Liver (tissue), 9 donors: ENCODE measurements around the gene IAPP. TPM values are rescaled to one million over a fixed set of nuclear protein-coding genes. Genes with fewer than 3 reads are reported as not detected.

ENCODE experiments used
- DNase-seq: peaks from one replicate; pipeline ENCODE4 v3.0.0-alpha.2; 2017; ENCODE audit warnings: low spot score
- H3K27ac ChIP-seq, 2 donors: one replicate each; pipeline ENCODE4 v1.7.0; 2013; ENCODE audit warnings: inconsistent platforms in 2 of 2, low read length in 2 of 2, control low read depth in 1 of 2, low read depth in 1 of 2, mild to moderate bottlenecking in 1 of 2
- H3K27me3 ChIP-seq, 4 donors: one replicate each; pipeline versions ENCODE4 v1.6.1 to v1.7.0; 2013; ENCODE audit warnings: low read length in 3 of 4, inconsistent platforms in 1 of 4, mild to moderate bottlenecking in 1 of 4, moderate library complexity in 1 of 4; ENCODE audit not compliant: control insufficient read depth in 4 of 4, insufficient read depth in 4 of 4
- H3K36me3 ChIP-seq, 4 donors: one replicate each; pipeline versions ENCODE4 v1.6.1 to v1.7.0; 2013; ENCODE audit warnings: low read length in 3 of 4, mild to moderate bottlenecking in 3 of 4, low read depth in 1 of 4, moderate library complexity in 1 of 4; ENCODE audit not compliant: control insufficient read depth in 4 of 4, insufficient read depth in 3 of 4
- H3K4me1 ChIP-seq, 4 donors: one replicate each; pipeline versions ENCODE4 v1.6.1 to v1.7.0; 2013; ENCODE audit warnings: low read length in 3 of 4, mild to moderate bottlenecking in 3 of 4, moderate library complexity in 1 of 4; ENCODE audit not compliant: control insufficient read depth in 4 of 4, insufficient read depth in 4 of 4
- H3K4me3 ChIP-seq, 3 donors: one replicate each; pipeline versions ENCODE4 v1.6.1 to v1.7.0; 2013; ENCODE audit warnings: low read length in 3 of 3, control low read depth in 1 of 3, low read depth in 1 of 3, mild to moderate bottlenecking in 1 of 3
- H3K9ac ChIP-seq, 2 donors: one replicate each; pipeline ENCODE4 v1.7.0; 2013; ENCODE audit warnings: low read length in 2 of 2, mild to moderate bottlenecking in 2 of 2, moderate library complexity in 2 of 2, control low read depth in 1 of 2, low read depth in 1 of 2
- H3K9me3 ChIP-seq, 4 donors: one replicate each; pipeline versions ENCODE4 v1.6.1 to v1.7.0; 2013; ENCODE audit warnings: low read length in 3 of 4; ENCODE audit not compliant: control insufficient read depth in 4 of 4
- ATF3 ChIP-seq: IDR thresholded peaks from 2 replicates; pipeline ENCODE4 v1.6.1; 2016; ENCODE audit warnings: antibody characterized with exemption
- CTCF ChIP-seq: fragments of 150-350 bp; IDR thresholded peaks from 2 replicates; pipeline ENCODE4 v1.5.1; 2017; ENCODE audit warnings: improper control_type of control experiment, low read depth, low read length; ENCODE audit not compliant: missing input control
- EGR1 ChIP-seq, 2 donors: IDR thresholded peaks; 2 replicates each; pipeline ENCODE4 v1.6.1; 2016 to 2018; ENCODE audit warnings: antibody characterized with exemption in 2 of 2, low read depth in 2 of 2
- FOXA1 ChIP-seq: IDR thresholded peaks from 2 replicates; pipeline ENCODE4 v1.6.1; 2016; ENCODE audit warnings: antibody characterized with exemption
- FOXA2 ChIP-seq: IDR thresholded peaks from 2 replicates; pipeline ENCODE4 v1.6.1; 2016; ENCODE audit warnings: antibody characterized with exemption
- GABPA ChIP-seq, 2 donors: IDR thresholded peaks in 1 of 2; conservative IDR thresholded peaks in 1 of 2; 2 replicates each; pipeline ENCODE4 v1.6.1; 2016; ENCODE audit warnings: antibody characterized with exemption in 2 of 2, mild to moderate bottlenecking in 1 of 2, moderate library complexity in 1 of 2
- HNF4A ChIP-seq, 2 donors: conservative IDR thresholded peaks; 2 replicates each; pipeline ENCODE4 v1.6.1; 2016; ENCODE audit warnings: antibody characterized with exemption in 2 of 2, mild to moderate bottlenecking in 2 of 2
- HNF4G ChIP-seq: IDR thresholded peaks from 2 replicates; pipeline ENCODE4 v1.6.1; 2016; ENCODE audit warnings: antibody characterized with exemption
- JUND ChIP-seq, 2 donors: IDR thresholded peaks; 2 replicates each; pipeline ENCODE4 v1.6.1; 2016; ENCODE audit warnings: antibody characterized with exemption in 2 of 2
- MAX ChIP-seq: IDR thresholded peaks from 2 replicates; pipeline ENCODE4 v1.6.1; 2016; ENCODE audit warnings: antibody characterized with exemption
- NR2F2 ChIP-seq: IDR thresholded peaks from 2 replicates; pipeline ENCODE4 v1.6.1; 2016; ENCODE audit warnings: antibody characterized with exemption
- RAD21 ChIP-seq, 2 donors: IDR thresholded peaks; 2 replicates each; pipeline ENCODE4 v1.6.1; 2016; ENCODE audit warnings: antibody characterized with exemption in 2 of 2, mild to moderate bottlenecking in 2 of 2
- REST ChIP-seq: IDR thresholded peaks from 2 replicates; pipeline ENCODE4 v1.6.1; 2016; ENCODE audit warnings: antibody characterized with exemption, mild to moderate bottlenecking
- RXRA ChIP-seq, 2 donors: IDR thresholded peaks; 2 replicates each; pipeline ENCODE4 v1.6.1; 2017 to 2018; ENCODE audit warnings: antibody characterized with exemption in 2 of 2, mild to moderate bottlenecking in 1 of 2
- SP1 ChIP-seq: IDR thresholded peaks from 2 replicates; pipeline ENCODE4 v1.6.1; 2018; ENCODE audit warnings: antibody characterized with exemption, mild to moderate bottlenecking
- TAF1 ChIP-seq: conservative IDR thresholded peaks from 2 replicates; pipeline ENCODE4 v1.6.1; 2016; ENCODE audit warnings: antibody characterized with exemption, mild to moderate bottlenecking
- YY1 ChIP-seq: IDR thresholded peaks from 2 replicates; pipeline ENCODE4 v1.6.1; 2016; ENCODE audit warnings: antibody characterized with exemption, mild to moderate bottlenecking
- ZBTB33 ChIP-seq: IDR thresholded peaks from 2 replicates; pipeline ENCODE4 v1.6.1; 2016; ENCODE audit warnings: antibody characterized with exemption
- WGBS: extraction: QIAGEN DNeasy Blood & Tissue Kit; methylation state at CpG from one replicate; pipeline ENCODE4 v1.1.7; 2013; 5-methylcytosine and 5-hydroxymethylcytosine counted together
- polyA plus RNA-seq, 2 donors: library from polyadenylated mRNA; stranded (reverse) in 1 of 2; unstranded in 1 of 2; fragments of 200-250 nt in 1 of 2; fragments of >200 nt in 1 of 2; fragmentation: Nextera tagmentation in 1 of 2; extraction: Ambion mirVana in 1 of 2; gene quantifications; one replicate each; pipeline versions ENCODE4 v1.2.1 to v1.2.3, GENCODE V29; 2013 to 2015
- total RNA-seq, 2 donors: library from RNA; depleted of rRNA; stranded (reverse); fragments of >200 nt; gene quantifications; one replicate each; pipeline ENCODE4 v1.2.3, GENCODE V29; 2014
- donor health status: healthy.
- donor health status: healthy.
- donor health status: healthy.
- donor health status: healthy.
- donor health status: healthy.

IAPP gene
- total and polyA plus RNA-seq, 4 donors, result 0.08 to 0.42 TPM; not detected in 2

- H3K4me1 ChIP-seq, result no peaks in the 10 kb centered on the region
- no peaks in the 10 kb centered on the region for H3K27me3 ChIP-seq
- WGBS, result 83% methylated on average over 2 of the region's 2 CpGs
- H3K4me3 ChIP-seq, result no peak overlapping the region
- H3K9ac ChIP-seq, result no peak overlapping the region
- TF ChIP-seq ATF3, result no peak
- TF ChIP-seq RXRA (IDR thresholded peaks at IDR 0.05), result no peak
- TF ChIP-seq JUND (IDR thresholded peaks at IDR 0.05), result no peak
- TF ChIP-seq SP1, result no peak
- no peak for TF ChIP-seq MAX
- TF ChIP-seq HNF4G, result no peak
- TF ChIP-seq EGR1 (IDR thresholded peaks at IDR 0.05; ENCODE audit: low read depth in 2 of 2), result no peak
- no peak for TF ChIP-seq FOXA2
- no peak for TF ChIP-seq CTCF
- no peak for TF ChIP-seq HNF4A (conservative IDR thresholded peaks at IDR 0.05)
- no peak for TF ChIP-seq TAF1
- no peak for TF ChIP-seq RAD21 (IDR thresholded peaks at IDR 0.05)
- no peak for TF ChIP-seq GABPA (IDR thresholded peaks at IDR 0.05 in 1 of 2, conservative IDR thresholded peaks at IDR 0.05 in 1 of 2)
- no peak for TF ChIP-seq YY1
- TF ChIP-seq NR2F2, result no peak
- no peak for TF ChIP-seq FOXA1
- no peak for TF ChIP-seq REST
- no peak for TF ChIP-seq ZBTB33
- no peaks in the 10 kb centered on the region for H3K9me3 ChIP-seq
- no peak for DNase-seq
- H3K36me3 ChIP-seq, result no peaks in the 10 kb centered on the region
- H3K27ac ChIP-seq, result no peak overlapping the region
Observed at GRCh38 chr12:21384261-21384660, 11.6 kb downstream of the IAPP start.
